HCT116 (cell line): ENCODE measurements around the gene TMEM38A. TPM values are rescaled to one million over a fixed set of nuclear protein-coding genes. Genes with fewer than 3 reads are reported as not detected.
A peak's percentile ranks its signal among the peaks of the same experiment; 100 is the strongest.

ENCODE experiments used
- ATAC-seq: fragments of 200-7000 bp; cut with Tn5 transposase; 2 replicates; pipeline ENCODE4 v1.9.1; 2020; ENCODE audit warnings: mild to moderate bottlenecking, moderate library complexity
- BruUV-seq: library from RNA; stranded (reverse); fragments of 400-500 nt; replicated peaks from 2 replicates; lab custom pipeline; 2021; lab: Mats Ljungman, UMichigan
- CTCF ChIA-PET: fragments of 300-600 bp; sonication (Branson Sonifier 250); formaldehyde crosslinking; loops from one replicate; lab custom pipeline; 2021; ENCODE audit warnings: antibody characterized with exemption; lab: Charles Lee
- POLR2A ChIA-PET: fragments of 300-600, 350-600 bp; sonication (Branson Sonifier 250); formaldehyde crosslinking; loops from one replicate; lab custom pipeline; 2021; ENCODE audit warnings: antibody characterized with exemption; lab: Charles Lee
- RAD21 ChIA-PET, 2 experiments: fragments of 300-600 bp; sonication (Branson Sonifier 250); formaldehyde crosslinking; loops; one replicate each; lab custom pipeline; 2023; ENCODE audit warnings: low total read pairs in 2 of 2; ENCODE audit not compliant: uncharacterized antibody in 2 of 2, unreplicated experiment in 2 of 2, low non-redundant PET in 1 of 2; lab: Charles Lee
- DNase-seq: peaks from one replicate; pipeline ENCODE4 v3.0.0-alpha.2; 2010; ENCODE audit warnings: low read depth, low spot score
- H2AFZ ChIP-seq: fragments of 200-600 bp; shearing (Covaris generic), sonication (generic); 2 replicates; pipeline ENCODE4 v1.6.1; 2017; ENCODE audit warnings: low read depth, mixed run types, mixed read lengths, antibody characterized with exemption, low read length; ENCODE audit not compliant: poor library complexity, severe bottlenecking
- H3K27ac ChIP-seq: 2 replicates; pipeline ENCODE4 v1.5.1; 2012; ENCODE audit warnings: low read depth, low read length
- H3K27me3 ChIP-seq: fragments of 200-600 bp; sonication (generic); 2 replicates; pipeline ENCODE4 v1.6.1; 2016; ENCODE audit warnings: mixed run types, low read length, mixed read lengths; ENCODE audit not compliant: insufficient read depth
- H3K36me3 ChIP-seq, 2 experiments: fragments of 200-500 bp in 1 of 2; fragments of 200-600 bp in 1 of 2; sonication (Bioruptor generic) in 1 of 2; sonication (generic) in 1 of 2; 2 replicates each; pipeline versions ENCODE4 v1.5.1 to v1.6.1; 2014 to 2016; ENCODE audit warnings: low read length in 2 of 2, inconsistent platforms in 1 of 2, mixed read lengths in 1 of 2, mixed run types in 1 of 2; ENCODE audit not compliant: insufficient read depth in 2 of 2, control insufficient read depth in 1 of 2
- H3K4me1 ChIP-seq, 2 experiments: fragments of 200-600 bp in 1 of 2; sonication (generic) in 1 of 2; 2 replicates each; pipeline versions ENCODE4 v1.5.1 to v1.6.1; 2012 to 2017; ENCODE audit warnings: low read length in 2 of 2, inconsistent platforms in 1 of 2, mild to moderate bottlenecking in 1 of 2, mixed read lengths in 1 of 2, mixed run types in 1 of 2, moderate library complexity in 1 of 2; ENCODE audit not compliant: insufficient read depth in 2 of 2, control insufficient read depth in 1 of 2
- H3K4me2 ChIP-seq: fragments of 200-600 bp; sonication (generic); 2 replicates; pipeline ENCODE4 v1.6.1; 2017; ENCODE audit warnings: mixed run types, low read length, mixed read lengths
- H3K4me3 ChIP-seq, 2 experiments: fragments of 200-600 bp in 1 of 2; sonication (generic) in 1 of 2; replicated peaks in 1 of 2; 2 replicates each; pipeline ENCODE4 v1.5.1; 2011 to 2016; ENCODE audit warnings: low read length in 2 of 2, control low read depth in 1 of 2, low read depth in 1 of 2, mild to moderate bottlenecking in 1 of 2, mixed read lengths in 1 of 2, mixed run types in 1 of 2
- H3K79me2 ChIP-seq: fragments of 200-600 bp; sonication (generic); 2 replicates; pipeline ENCODE4 v1.6.1; 2017; ENCODE audit warnings: mild to moderate bottlenecking, mixed run types, low read length, moderate library complexity, mixed read lengths; ENCODE audit not compliant: insufficient read depth
- H3K9ac ChIP-seq: fragments of 200-600 bp; sonication (generic); 2 replicates; pipeline ENCODE4 v1.6.1; 2016; ENCODE audit warnings: low read length, mixed read lengths
- H3K9me2 ChIP-seq: fragments of 200-600 bp; sonication (generic), shearing (Covaris generic); 2 replicates; pipeline ENCODE4 v1.6.1; 2017; ENCODE audit warnings: mixed run types, mild to moderate bottlenecking, moderate library complexity; ENCODE audit not compliant: insufficient read depth
- H3K9me3 ChIP-seq, 2 experiments: fragments of 200-500 bp in 1 of 2; fragments of 200-600 bp in 1 of 2; sonication (Bioruptor generic) in 1 of 2; sonication (generic) in 1 of 2; 2 replicates each; pipeline ENCODE4 v1.6.1; 2014 to 2017; ENCODE audit warnings: low read length in 2 of 2, mixed read lengths in 2 of 2, inconsistent platforms in 1 of 2, low read depth in 1 of 2, mild to moderate bottlenecking in 1 of 2, mixed run types in 1 of 2, moderate library complexity in 1 of 2; ENCODE audit not compliant: control insufficient read depth in 1 of 2, insufficient read depth in 1 of 2
- H4K20me1 ChIP-seq: fragments of 200-600 bp; sonication (generic), shearing (Covaris generic); 2 replicates; pipeline ENCODE4 v1.6.1; 2017; ENCODE audit warnings: mixed run types, mild to moderate bottlenecking, moderate library complexity; ENCODE audit not compliant: insufficient read depth
- CBX3 ChIP-seq: IDR thresholded peaks from 2 replicates; pipeline ENCODE4 v1.6.1; 2012; ENCODE audit warnings: low read depth
- MAX ChIP-seq: IDR thresholded peaks from 2 replicates; pipeline ENCODE4 v1.6.1; 2012
- SRF ChIP-seq: IDR thresholded peaks from 2 replicates; pipeline ENCODE4 v1.6.1; 2012; ENCODE audit warnings: low read depth
- ZFX ChIP-seq: fragments of 450-650 bp; IDR thresholded peaks from 2 replicates; pipeline ENCODE4 v1.6.1; 2017
- ZNF274 ChIP-seq: fragments of 200-500 bp; sonication (Bioruptor generic); IDR thresholded peaks from 2 replicates; pipeline ENCODE4 v1.6.1; 2014; ENCODE audit warnings: mild to moderate bottlenecking, low read depth, low read length, inconsistent platforms
- intact Hi-C: fragments of 100-400 bp; cut with micrococcal nuclease; formaldehyde crosslinking; loops from 2 replicates; pipeline ENCODE4 v1.10.0; 2022
- total RNA-seq: library from RNA; stranded (reverse); gene quantifications from one replicate; pipeline ENCODE4 v1.2.1, GENCODE V29; 2021; ENCODE audit not compliant: unreplicated experiment
- TF ChIP-seq, protein P1 (sequence below): IDR thresholded peaks from 2 replicates; pipeline ENCODE4 v1.6.1; 2011; ENCODE audit warnings: mild to moderate bottlenecking, low read length, moderate library complexity; ENCODE audit not compliant: insufficient replicate concordance; ENCODE audit errors: extremely low read depth
- TF ChIP-seq, protein P2 (sequence below), 3 experiments: fragments of 200-600 bp in 1 of 3; sonication (generic) in 1 of 3; IDR thresholded peaks in 2 of 3; conservative IDR thresholded peaks in 1 of 3; 2 replicates each; pipeline ENCODE4 v1.5.1; 2012 to 2017; ENCODE audit warnings: low read depth in 2 of 3, low read length in 2 of 3, antibody characterized with exemption in 1 of 3, borderline replicate concordance in 1 of 3, control low read depth in 1 of 3, mild to moderate bottlenecking in 1 of 3, mixed read lengths in 1 of 3, mixed run types in 1 of 3, moderate library complexity in 1 of 3; ENCODE audit not compliant: insufficient read depth in 1 of 3

Gene TMEM38A
- total RNA-seq, 1 experiment from 2014 or later, result 9.0 TPM

DNA sequence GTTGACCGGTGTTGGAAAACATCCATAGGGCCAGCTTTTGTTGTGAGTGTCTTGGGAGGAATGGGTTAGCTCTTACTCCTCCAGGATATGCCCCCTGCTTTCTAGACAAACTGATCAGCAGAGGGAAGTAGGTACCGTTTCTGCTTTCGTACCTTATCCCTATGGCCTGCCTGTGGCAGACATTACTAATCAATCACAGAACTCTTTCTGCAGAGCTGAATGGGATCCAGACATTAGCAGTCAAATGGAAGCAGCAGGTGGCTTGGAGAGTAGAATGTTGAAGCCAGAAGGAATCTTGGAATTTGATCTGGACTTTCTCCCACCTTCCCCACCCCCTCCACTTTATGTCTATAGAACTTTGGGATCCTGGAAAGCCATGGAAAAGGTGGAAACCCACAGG, 75.8 kb downstream of the TMEM38A start:
- no peaks in the 10 kb centered on the region for H3K27me3 ChIP-seq
- H4K20me1 ChIP-seq, result no peaks in the 10 kb centered on the region
- RAD21 ChIA-PET, result no interaction called here
- H3K27ac ChIP-seq, result no peak overlapping the region
- CTCF ChIA-PET, result no interaction called here
- peak overlapping the region; percentile 31 for H2AFZ ChIP-seq
- H3K79me2 ChIP-seq, result no peaks in the 10 kb centered on the region
- TF ChIP-seq CBX3 (peak; percentile 91; the same call in 1 of the 2 replicates), ZFX (no peak), SRF (peak; percentile 68; the same call in 1 of the 2 replicates)
- H3K4me2 ChIP-seq, result peak overlapping the region; percentile 22; the same call in 1 of the 2 replicates
- peak; percentile 60 for DNase-seq
- intact Hi-C loops, result no loop called here
- peaks cover 0 to 3% of the 10 kb centered on the region in 2 experiments; a peak in 1 of 4 replicates for H3K4me1 ChIP-seq
- POLR2A ChIA-PET, result no interaction called here
- no peaks in the 10 kb centered on the region; a peak in 1 of 4 replicates for H3K9me3 ChIP-seq
- H3K4me3 ChIP-seq, result no peak overlapping the region
- H3K9me2 ChIP-seq, result no peaks in the 10 kb centered on the region
- no peaks in the 10 kb centered on the region for H3K36me3 ChIP-seq
- no peak overlapping the region for H3K9ac ChIP-seq
- no TSS peak for BruUV-seq
- peak; percentile 54 for ATAC-seq

GRCh38 chr19:16737911-16738310, 77.0 kb downstream of the TMEM38A start:
- POLR2A ChIA-PET, result interaction anchor here (0.6 kb wide), 1 partner anchor 697 kb away, joined by 4 read pairs; no protein-coding TSS in a partner anchor
- no peak for DNase-seq

More at GRCh38 chr19:16737911-16738310, 77.0 kb downstream of the TMEM38A start:
- no peak overlapping the region for H3K4me3 ChIP-seq
- no peak overlapping the region for H3K4me2 ChIP-seq
- H3K27ac ChIP-seq, result no peak overlapping the region
- H3K36me3 ChIP-seq, result no peaks in the 10 kb centered on the region
- intact Hi-C loops, result no loop called here
- ATAC-seq, result no peak
- H3K9ac ChIP-seq, result no peak overlapping the region
- H3K4me1 ChIP-seq, result peaks cover 0 to 3% of the 10 kb centered on the region in 2 experiments; a peak in 1 of 4 replicates
- CTCF ChIA-PET, result no interaction called here
- H3K9me3 ChIP-seq, result no peaks in the 10 kb centered on the region; a peak in 1 of 4 replicates
- no peaks in the 10 kb centered on the region for H3K27me3 ChIP-seq
- H3K79me2 ChIP-seq, result no peaks in the 10 kb centered on the region
- TF ChIP-seq ZNF274 (no peak), MAX (no peak)
- TF ChIP-seq, protein P1, sequence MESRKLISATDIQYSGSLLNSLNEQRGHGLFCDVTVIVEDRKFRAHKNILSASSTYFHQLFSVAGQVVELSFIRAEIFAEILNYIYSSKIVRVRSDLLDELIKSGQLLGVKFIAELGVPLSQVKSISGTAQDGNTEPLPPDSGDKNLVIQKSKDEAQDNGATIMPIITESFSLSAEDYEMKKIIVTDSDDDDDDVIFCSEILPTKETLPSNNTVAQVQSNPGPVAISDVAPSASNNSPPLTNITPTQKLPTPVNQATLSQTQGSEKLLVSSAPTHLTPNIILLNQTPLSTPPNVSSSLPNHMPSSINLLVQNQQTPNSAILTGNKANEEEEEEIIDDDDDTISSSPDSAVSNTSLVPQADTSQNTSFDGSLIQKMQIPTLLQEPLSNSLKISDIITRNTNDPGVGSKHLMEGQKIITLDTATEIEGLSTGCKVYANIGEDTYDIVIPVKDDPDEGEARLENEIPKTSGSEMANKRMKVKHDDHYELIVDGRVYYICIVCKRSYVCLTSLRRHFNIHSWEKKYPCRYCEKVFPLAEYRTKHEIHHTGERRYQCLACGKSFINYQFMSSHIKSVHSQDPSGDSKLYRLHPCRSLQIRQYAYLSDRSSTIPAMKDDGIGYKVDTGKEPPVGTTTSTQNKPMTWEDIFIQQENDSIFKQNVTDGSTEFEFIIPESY, result no peak
- TF ChIP-seq, protein P2, sequence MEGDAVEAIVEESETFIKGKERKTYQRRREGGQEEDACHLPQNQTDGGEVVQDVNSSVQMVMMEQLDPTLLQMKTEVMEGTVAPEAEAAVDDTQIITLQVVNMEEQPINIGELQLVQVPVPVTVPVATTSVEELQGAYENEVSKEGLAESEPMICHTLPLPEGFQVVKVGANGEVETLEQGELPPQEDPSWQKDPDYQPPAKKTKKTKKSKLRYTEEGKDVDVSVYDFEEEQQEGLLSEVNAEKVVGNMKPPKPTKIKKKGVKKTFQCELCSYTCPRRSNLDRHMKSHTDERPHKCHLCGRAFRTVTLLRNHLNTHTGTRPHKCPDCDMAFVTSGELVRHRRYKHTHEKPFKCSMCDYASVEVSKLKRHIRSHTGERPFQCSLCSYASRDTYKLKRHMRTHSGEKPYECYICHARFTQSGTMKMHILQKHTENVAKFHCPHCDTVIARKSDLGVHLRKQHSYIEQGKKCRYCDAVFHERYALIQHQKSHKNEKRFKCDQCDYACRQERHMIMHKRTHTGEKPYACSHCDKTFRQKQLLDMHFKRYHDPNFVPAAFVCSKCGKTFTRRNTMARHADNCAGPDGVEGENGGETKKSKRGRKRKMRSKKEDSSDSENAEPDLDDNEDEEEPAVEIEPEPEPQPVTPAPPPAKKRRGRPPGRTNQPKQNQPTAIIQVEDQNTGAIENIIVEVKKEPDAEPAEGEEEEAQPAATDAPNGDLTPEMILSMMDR (IDR thresholded peaks at IDR 0.05 in 2 of 3, conservative IDR thresholded peaks at IDR 0.05 in 1 of 3; ENCODE audit: borderline replicate concordance in 1 of 3, insufficient read depth in 1 of 3, low read depth in 2 of 3, low read length in 2 of 3), result no peak
- BruUV-seq, result no TSS peak
- no peaks in the 10 kb centered on the region for H3K9me2 ChIP-seq
- no peaks in the 10 kb centered on the region for H4K20me1 ChIP-seq
- no peak overlapping the region for H2AFZ ChIP-seq
- RAD21 ChIA-PET, result no interaction called here
